ENCODE measurements around the gene BTBD10. TPM values are rescaled to one million over a fixed set of nuclear protein-coding genes. Genes with fewer than 3 reads are reported as not detected.

The BTBD10 gene
- total RNA-seq, 1 donor from 2014 or later: 120 TPM

DNA sequence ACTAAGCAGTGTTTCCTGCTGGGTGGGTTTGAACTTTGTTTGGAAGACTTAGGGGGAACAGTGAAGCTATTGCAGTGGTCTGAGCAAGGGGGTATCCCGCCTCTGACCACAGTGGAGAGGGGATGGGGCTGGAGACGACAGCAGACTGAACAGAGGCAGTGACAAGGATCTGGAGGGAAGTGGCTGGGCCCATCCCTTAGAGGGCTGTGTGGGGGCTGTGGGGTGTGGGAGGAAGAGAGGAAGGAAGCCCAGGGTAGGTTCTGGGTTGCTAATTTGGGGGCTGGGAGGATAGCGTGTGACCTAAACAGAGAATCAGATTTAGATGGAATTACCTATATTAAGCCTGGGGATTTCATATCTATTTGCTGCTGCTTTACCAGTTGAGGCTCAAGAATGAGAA is 114.7 kb downstream of the BTBD10 start:
- FAIRE-seq: no peak
- TF ChIP-seq, protein P1, sequence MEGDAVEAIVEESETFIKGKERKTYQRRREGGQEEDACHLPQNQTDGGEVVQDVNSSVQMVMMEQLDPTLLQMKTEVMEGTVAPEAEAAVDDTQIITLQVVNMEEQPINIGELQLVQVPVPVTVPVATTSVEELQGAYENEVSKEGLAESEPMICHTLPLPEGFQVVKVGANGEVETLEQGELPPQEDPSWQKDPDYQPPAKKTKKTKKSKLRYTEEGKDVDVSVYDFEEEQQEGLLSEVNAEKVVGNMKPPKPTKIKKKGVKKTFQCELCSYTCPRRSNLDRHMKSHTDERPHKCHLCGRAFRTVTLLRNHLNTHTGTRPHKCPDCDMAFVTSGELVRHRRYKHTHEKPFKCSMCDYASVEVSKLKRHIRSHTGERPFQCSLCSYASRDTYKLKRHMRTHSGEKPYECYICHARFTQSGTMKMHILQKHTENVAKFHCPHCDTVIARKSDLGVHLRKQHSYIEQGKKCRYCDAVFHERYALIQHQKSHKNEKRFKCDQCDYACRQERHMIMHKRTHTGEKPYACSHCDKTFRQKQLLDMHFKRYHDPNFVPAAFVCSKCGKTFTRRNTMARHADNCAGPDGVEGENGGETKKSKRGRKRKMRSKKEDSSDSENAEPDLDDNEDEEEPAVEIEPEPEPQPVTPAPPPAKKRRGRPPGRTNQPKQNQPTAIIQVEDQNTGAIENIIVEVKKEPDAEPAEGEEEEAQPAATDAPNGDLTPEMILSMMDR (IDR thresholded peaks at IDR 0.05; ENCODE audit: insufficient read depth, low read length, severe bottlenecking): no peak
- H3K4me3 ChIP-seq (ENCODE audit: low read depth, low read length): no peak overlapping the region
- H3K36me3 ChIP-seq (ENCODE audit: control insufficient read depth, insufficient read depth, low read length): peaks cover 2% of the 10 kb centered on the region
- no peak for DNase-seq (ENCODE audit: low read depth)
- no peaks in the 10 kb centered on the region for H3K27me3 ChIP-seq (ENCODE audit: control insufficient read depth, insufficient read depth, low read length)

DNA sequence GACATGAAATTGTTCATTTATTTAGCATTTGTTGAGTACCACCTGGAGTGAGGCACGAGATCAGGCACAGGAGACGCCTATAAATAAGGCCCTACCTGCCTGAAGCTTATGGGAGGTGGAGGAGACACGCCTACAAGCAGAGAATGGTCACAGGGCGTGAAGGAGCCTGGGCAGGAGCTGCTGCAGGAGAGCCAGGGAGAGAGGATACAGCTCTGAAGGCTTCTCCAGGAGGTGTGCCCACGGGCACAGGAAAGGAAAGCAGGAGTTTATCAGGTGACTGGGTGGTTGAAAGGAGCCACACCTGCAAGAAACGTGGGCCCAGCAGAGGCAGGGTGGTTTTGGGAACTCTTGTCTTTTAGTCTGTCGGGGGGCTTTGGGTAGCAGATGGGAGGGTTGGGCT is 115.1 kb downstream of the BTBD10 start:
- no peak overlapping the region for H3K4me3 ChIP-seq (ENCODE audit: low read depth, low read length)

DNA sequence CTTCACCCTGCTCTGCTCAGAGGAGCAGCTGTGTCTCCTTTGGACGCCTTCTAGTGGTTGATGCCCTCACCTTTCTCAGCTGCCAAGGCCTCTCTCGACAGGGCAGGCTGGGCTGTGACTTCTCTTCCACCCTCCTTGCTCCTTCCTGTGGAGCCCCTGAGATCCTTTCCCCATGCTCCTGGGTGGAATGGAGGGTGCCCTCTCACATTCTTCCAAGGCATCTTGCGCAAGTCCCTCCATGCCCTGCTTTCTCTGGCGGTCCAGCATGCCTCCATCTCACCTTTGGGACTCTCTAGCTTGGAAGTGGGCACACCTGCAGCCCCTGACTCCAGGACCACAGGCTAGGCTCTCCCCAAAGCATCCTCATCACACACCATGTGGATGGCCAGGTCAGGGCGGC is 116.6 kb downstream of the BTBD10 start:
- TF ChIP-seq, protein P1 (IDR thresholded peaks at IDR 0.05; ENCODE audit: insufficient read depth, low read length, severe bottlenecking): no peak
- no peak overlapping the region for H3K4me3 ChIP-seq (ENCODE audit: low read depth, low read length)
- FAIRE-seq: no peak
- H3K36me3 ChIP-seq (ENCODE audit: control insufficient read depth, insufficient read depth, low read length): peaks cover 2% of the 10 kb centered on the region
- DNase-seq (ENCODE audit: low read depth): no peak
- no peaks in the 10 kb centered on the region for H3K27me3 ChIP-seq (ENCODE audit: control insufficient read depth, insufficient read depth, low read length)

More for the DNA sequence above, 115.1 kb downstream of the BTBD10 start:
- DNase-seq (ENCODE audit: low read depth) (no peak), FAIRE-seq (no peak)
- Histone ChIP-seq H3K36me3 (ENCODE audit: control insufficient read depth, insufficient read depth, low read length) (peaks cover 2% of the 10 kb centered on the region), H3K27me3 (ENCODE audit: control insufficient read depth, insufficient read depth, low read length) (no peaks in the 10 kb centered on the region)
- TF ChIP-seq, protein P1 (IDR thresholded peaks at IDR 0.05; ENCODE audit: insufficient read depth, low read length, severe bottlenecking): no peak

DNA sequence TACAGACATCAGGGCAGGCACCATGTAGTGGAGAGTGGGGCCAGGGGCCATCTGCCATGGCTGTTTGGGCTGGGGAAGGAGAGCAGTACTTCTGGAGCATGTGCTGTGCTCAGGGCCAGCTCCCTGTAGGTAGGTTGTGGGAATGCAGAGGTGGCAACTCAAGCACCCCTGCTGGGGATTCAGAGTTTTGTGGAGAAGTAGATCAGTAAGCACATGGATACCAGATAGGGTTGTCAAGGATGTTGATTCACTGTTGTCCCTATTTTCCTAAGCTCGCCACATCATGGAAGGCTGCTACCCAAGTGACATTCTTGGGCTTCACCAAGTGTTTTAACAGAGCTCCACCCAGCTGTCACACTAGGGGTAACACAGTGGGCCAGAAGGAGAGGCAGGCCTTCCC is 118.2 kb downstream of the BTBD10 start:
- H3K36me3 ChIP-seq (ENCODE audit: control insufficient read depth, insufficient read depth, low read length): peaks cover 2% of the 10 kb centered on the region
- no peak overlapping the region for H3K4me3 ChIP-seq (ENCODE audit: low read depth, low read length)
- TF ChIP-seq, protein P1 (IDR thresholded peaks at IDR 0.05; ENCODE audit: insufficient read depth, low read length, severe bottlenecking): no peak
- H3K27me3 ChIP-seq (ENCODE audit: control insufficient read depth, insufficient read depth, low read length): no peaks in the 10 kb centered on the region
- FAIRE-seq (no peak), DNase-seq (ENCODE audit: low read depth) (no peak)

DNA sequence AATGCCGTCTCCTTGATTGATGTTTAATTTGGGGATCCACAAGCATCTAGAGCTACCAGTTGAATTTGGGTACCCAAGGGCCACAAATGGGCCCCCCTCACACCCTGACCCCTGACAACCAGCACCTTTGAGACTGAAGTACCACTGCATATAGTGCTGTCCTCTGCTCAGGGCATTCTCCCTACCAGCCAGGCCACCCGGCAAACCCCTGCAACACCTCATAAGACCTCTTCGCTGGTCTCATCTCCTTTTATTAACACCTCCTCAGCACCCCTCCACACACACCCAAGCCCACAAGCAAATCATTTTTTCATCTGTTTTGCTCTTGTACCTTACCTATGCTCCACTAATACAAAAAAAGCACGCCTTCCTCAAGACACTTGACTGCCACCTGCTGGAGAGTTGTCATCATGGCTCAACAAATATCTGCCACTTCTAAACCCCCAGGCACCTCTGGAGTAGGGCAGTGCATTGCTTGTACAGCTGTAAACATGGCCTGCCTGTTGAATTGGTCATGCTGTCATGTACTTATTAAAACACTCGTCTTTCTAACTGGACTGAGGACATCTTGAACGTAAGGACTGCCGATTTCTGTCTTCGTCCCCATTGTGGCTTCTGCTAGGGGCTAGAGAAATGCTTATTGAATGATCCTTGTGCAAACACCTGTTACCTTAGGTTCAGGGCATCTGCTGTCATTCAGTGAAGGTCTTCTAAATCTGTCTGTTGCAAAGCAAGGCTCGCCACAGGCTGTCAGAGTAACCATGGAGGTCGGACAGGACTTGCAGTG is 118.9 kb downstream of the BTBD10 start:
- TF ChIP-seq, protein P1 (IDR thresholded peaks at IDR 0.05; ENCODE audit: insufficient read depth, low read length, severe bottlenecking): peak; percentile 84
- FAIRE-seq (peak; percentile 73), DNase-seq (ENCODE audit: low read depth) (peak; percentile 67)
- peaks cover 2% of the 10 kb centered on the region for H3K36me3 ChIP-seq (ENCODE audit: control insufficient read depth, insufficient read depth, low read length)
- no peak overlapping the region for H3K4me3 ChIP-seq (ENCODE audit: low read depth, low read length)
- no peaks in the 10 kb centered on the region for H3K27me3 ChIP-seq (ENCODE audit: control insufficient read depth, insufficient read depth, low read length)

DNA sequence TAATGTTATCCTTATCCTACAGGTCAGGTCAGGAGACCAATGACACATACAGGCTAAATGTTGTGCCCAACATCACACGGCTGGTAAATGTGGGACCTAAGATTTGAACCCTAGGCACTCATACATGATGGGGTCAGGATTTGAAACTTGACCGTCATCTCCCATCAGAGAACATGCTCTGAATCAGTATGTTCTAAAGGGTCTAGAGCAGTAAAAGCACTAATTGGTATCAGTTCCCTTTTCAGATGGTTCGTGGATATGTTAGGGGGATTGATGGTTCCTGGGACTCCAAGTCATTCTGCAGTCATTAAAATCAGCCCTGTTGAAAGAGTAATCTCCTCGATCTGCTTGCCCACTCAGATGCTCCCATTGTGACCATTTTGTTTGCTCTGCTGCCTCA is 120.0 kb downstream of the BTBD10 start:
- TF ChIP-seq, protein P1 (IDR thresholded peaks at IDR 0.05; ENCODE audit: insufficient read depth, low read length, severe bottlenecking): no peak
- no peak for FAIRE-seq
- H3K27me3 ChIP-seq (ENCODE audit: control insufficient read depth, insufficient read depth, low read length): no peaks in the 10 kb centered on the region
- no peak for DNase-seq (ENCODE audit: low read depth)
- peaks cover 2% of the 10 kb centered on the region for H3K36me3 ChIP-seq (ENCODE audit: control insufficient read depth, insufficient read depth, low read length)
- no peak overlapping the region for H3K4me3 ChIP-seq (ENCODE audit: low read depth, low read length)

All from bronchial epithelial cell (primary cell).